ENCODE results near the gene RFESD. TPM values are rescaled to one million over a fixed set of nuclear protein-coding genes. Genes with fewer than 3 reads are reported as not detected.

The RFESD gene
- total and polyA plus RNA-seq, 2 donors (not counting 1 experiment from before 2014, with no cell fraction given) = 1.5 to 1.9 TPM

GRCh38 chr5:95620030-95620869 is 26.3 kb upstream of the RFESD start, which contains the start of gene GPR150:
GPR150 (plus strand) TSS chr5:95620087; CDS start chr5:95620276, 189 bp downstream.
- H3K4me3 Mint-ChIP-seq = peak within 1 kb of the TSS; percentile 90
- H3K4me1 Mint-ChIP-seq = peaks cover 26% of the 10 kb centered on the region
- H3K27me3 ChIP-seq (replicated peaks in 1 of 4; ENCODE audit: control extremely low read depth in 1 of 4, control insufficient read depth in 3 of 4, insufficient read depth in 4 of 4, low read length in 3 of 4) = peaks cover 0 to 7% (median 0%) of the 10 kb centered on the region in 4 experiments
- no peaks in the 10 kb centered on the region for H3K36me3 ChIP-seq (replicated peaks in 1 of 2; ENCODE audit: control extremely low read depth in 1 of 2, control insufficient read depth in 1 of 2, extremely low read depth in 1 of 2, insufficient read depth in 2 of 2, low read length in 1 of 2)
- no peaks in the 10 kb centered on the region for H4K20me1 ChIP-seq (ENCODE audit: control insufficient read depth, insufficient read depth, low read length, poor library complexity, severe bottlenecking)
- H3K4me2 ChIP-seq (replicated peaks; ENCODE audit: low read depth, low read length, poor library complexity, severe bottlenecking) = peak within 1 kb of the TSS; percentile 100
- DNase-seq (peak; percentile 78), ATAC-seq (ENCODE audit: low read depth) (peak; percentile 79)
- CTCF ChIA-PET = interaction anchor here (0.7 kb wide), 1 partner anchor 25 kb away, joined by 3 read pairs; no protein-coding TSS in a partner anchor
- H3K4me1 ChIP-seq (ENCODE audit: control insufficient read depth in 2 of 2, insufficient read depth in 2 of 2, low read length in 2 of 2) = peaks cover 23 to 26% of the 10 kb centered on the region in 2 donors
- H3K9ac ChIP-seq (ENCODE audit: low read length) = peak within 1 kb of the TSS; percentile 78
- H3K9me3 ChIP-seq (ENCODE audit: control extremely low read depth in 1 of 3, control insufficient read depth in 2 of 3, insufficient read depth in 1 of 3, low read length in 2 of 3) = no peaks in the 10 kb centered on the region
- TF ChIP-seq, protein P1, sequence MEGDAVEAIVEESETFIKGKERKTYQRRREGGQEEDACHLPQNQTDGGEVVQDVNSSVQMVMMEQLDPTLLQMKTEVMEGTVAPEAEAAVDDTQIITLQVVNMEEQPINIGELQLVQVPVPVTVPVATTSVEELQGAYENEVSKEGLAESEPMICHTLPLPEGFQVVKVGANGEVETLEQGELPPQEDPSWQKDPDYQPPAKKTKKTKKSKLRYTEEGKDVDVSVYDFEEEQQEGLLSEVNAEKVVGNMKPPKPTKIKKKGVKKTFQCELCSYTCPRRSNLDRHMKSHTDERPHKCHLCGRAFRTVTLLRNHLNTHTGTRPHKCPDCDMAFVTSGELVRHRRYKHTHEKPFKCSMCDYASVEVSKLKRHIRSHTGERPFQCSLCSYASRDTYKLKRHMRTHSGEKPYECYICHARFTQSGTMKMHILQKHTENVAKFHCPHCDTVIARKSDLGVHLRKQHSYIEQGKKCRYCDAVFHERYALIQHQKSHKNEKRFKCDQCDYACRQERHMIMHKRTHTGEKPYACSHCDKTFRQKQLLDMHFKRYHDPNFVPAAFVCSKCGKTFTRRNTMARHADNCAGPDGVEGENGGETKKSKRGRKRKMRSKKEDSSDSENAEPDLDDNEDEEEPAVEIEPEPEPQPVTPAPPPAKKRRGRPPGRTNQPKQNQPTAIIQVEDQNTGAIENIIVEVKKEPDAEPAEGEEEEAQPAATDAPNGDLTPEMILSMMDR (IDR thresholded peaks at IDR 0.05) = no peak
- no peak for TF ChIP-seq EZH2 (IDR thresholded peaks at IDR 0.05; ENCODE audit: borderline replicate concordance, insufficient read depth, low read depth, low read length, poor library complexity, severe bottlenecking)
- POLR2A ChIA-PET = interaction anchor here (0.6 to 1.7 kb wide), 2 partner anchors 26 to 65 kb away, joined by 3 to 6 read pairs; partner anchors contain the start of genes ARSK, RFESD and SKIC3
- no peak within 1 kb of the TSS for H3K27ac ChIP-seq (ENCODE audit: low read length in 2 of 2)
- whole genome bisulfite sequencing (ENCODE audit: insufficient coverage) = under 1% methylated on average over 85 of the region's 85 CpGs
- intact Hi-C loops (cut with micrococcal nuclease) = loop anchor here (1.0 kb wide), 2 partner anchors 65 to 341 kb away; partner anchors contain the start of genes ARSK and ELL2
- H3K27ac Mint-ChIP-seq = peak within 1 kb of the TSS; percentile 74
- peak within 1 kb of the TSS; percentile 92 for H2AFZ ChIP-seq (ENCODE audit: insufficient read depth, low read depth, low read length, poor library complexity, severe bottlenecking)
- H3K4me3 ChIP-seq (ENCODE audit: control extremely low read depth in 1 of 5, extremely low read depth in 1 of 5, insufficient read depth in 1 of 5, low read depth in 2 of 5, low read length in 4 of 5) = peak within 1 kb of the TSS; percentile 58 to 82 (median 70)
- no peaks in the 10 kb centered on the region for H3K27me3 Mint-ChIP-seq
- no peaks in the 10 kb centered on the region for H3K9me3 Mint-ChIP-seq (ENCODE audit: insufficient read depth)
- no peaks in the 10 kb centered on the region for H3K79me2 ChIP-seq (ENCODE audit: control insufficient read depth, insufficient read depth, low read length)
